Mucosa of descending colon (tissue), 3 donors: ENCODE data around the gene GHR. TPM values are rescaled to one million over a fixed set of nuclear protein-coding genes. Genes with fewer than 3 reads are reported as not detected.
A peak's percentile ranks its signal among the peaks of the same experiment; 100 is the strongest.

Experiments used
- ATAC-seq: fragments of 200-7000 bp; cut with Tn5 transposase; one replicate; pipeline ENCODE4 v1.9.1; 2020; ENCODE audit warnings: mild to moderate bottlenecking, moderate library complexity
- DNase-seq, 3 donors: peaks; one replicate each; pipeline ENCODE4 v3.0.0-alpha.2; 2020
- H3K36me3 ChIP-seq: fragments of 200-600 bp; one replicate; pipeline ENCODE4 v1.8.0; 2021; ENCODE audit warnings: low read depth, mild to moderate bottlenecking
- H3K4me1 ChIP-seq: fragments of 200-600 bp; one replicate; pipeline ENCODE4 v1.8.0; 2021; ENCODE audit warnings: low read depth, mild to moderate bottlenecking
- H3K4me3 ChIP-seq: fragments of 200-600 bp; one replicate; pipeline ENCODE4 v1.8.0; 2021; ENCODE audit warnings: mild to moderate bottlenecking
- H3K9me3 ChIP-seq: fragments of 200-600 bp; one replicate; pipeline ENCODE4 v1.8.0; 2021; ENCODE audit warnings: mild to moderate bottlenecking
- CTCF ChIP-seq: fragments of 200-600 bp; IDR thresholded peaks from one replicate; pipeline ENCODE4 v1.8.0; 2022; ENCODE audit warnings: antibody characterized with exemption, mild to moderate bottlenecking
- intact Hi-C, 2 donors: fragments of 100-400 bp; cut with DNase I in 1 of 2; cut with micrococcal nuclease in 1 of 2; formaldehyde crosslinking; loops; one replicate each; pipeline versions ENCODE4 v1.11.0 to v1.11.1; 2022; cut with DNase I, micrococcal nuclease
- total RNA-seq, 3 donors: library from RNA; stranded (reverse); fragmentation: NEBNext Ultra II Directional in 2 of 3; extraction: Animal tissue kit (Norgen Biotek cat#: 25700) in 2 of 3; gene quantifications; one replicate each; pipeline versions ENCODE4 v1.2.1 to v1.2.4, GENCODE V29; 2021 to 2023
- donor health status: DM: no; HTN: no; CAD: no; lungs with moderate emphysema.
- donor health status: DM: no; HTN: no; CAD: no.
- donor health status: DM: no; HTN: yes; CAD: no.

Gene GHR
- total RNA-seq, 3 donors from 2014 or later, result 8.7 to 10.3 (median 9.8) TPM

DNA sequence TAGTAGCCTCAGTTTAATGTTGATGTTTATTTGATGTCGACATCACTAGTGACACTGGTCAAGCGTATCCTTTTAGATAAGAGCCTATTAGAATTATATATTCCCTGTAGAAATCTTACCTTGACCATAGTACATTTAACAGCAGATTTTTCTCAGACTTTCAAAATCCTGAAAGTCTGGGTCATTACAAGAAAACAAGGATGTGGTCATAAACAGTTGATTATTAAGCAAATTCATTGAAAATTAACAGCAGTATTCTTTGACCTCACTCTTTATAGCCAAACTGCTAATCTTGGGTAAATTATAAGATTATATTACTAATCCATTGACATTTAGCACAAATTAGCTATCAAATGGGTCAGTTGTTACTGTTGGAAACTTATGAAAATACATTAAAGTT lies 83.4 kb downstream of the GHR start:
- H3K36me3 ChIP-seq, result no peaks in the 10 kb centered on the region
- intact Hi-C loops, result no loop called here
- H3K4me1 ChIP-seq, result no peaks in the 10 kb centered on the region
- no peaks in the 10 kb centered on the region for H3K9me3 ChIP-seq
- H3K4me3 ChIP-seq, result no peak overlapping the region
- ATAC-seq (no peak), DNase-seq (no peak)
- no peak for TF ChIP-seq CTCF

- Histone ChIP-seq H3K4me1 (no peaks in the 10 kb centered on the region), H3K4me3 (no peak overlapping the region), H3K36me3 (no peaks in the 10 kb centered on the region), H3K9me3 (no peaks in the 10 kb centered on the region)
- DNase-seq (no peak), ATAC-seq (no peak)
- no peak for TF ChIP-seq CTCF
- intact Hi-C loops, result no loop called here
Measured at GRCh38 chr5:42507451-42508097, 84.3 kb downstream of the GHR start.

DNA sequence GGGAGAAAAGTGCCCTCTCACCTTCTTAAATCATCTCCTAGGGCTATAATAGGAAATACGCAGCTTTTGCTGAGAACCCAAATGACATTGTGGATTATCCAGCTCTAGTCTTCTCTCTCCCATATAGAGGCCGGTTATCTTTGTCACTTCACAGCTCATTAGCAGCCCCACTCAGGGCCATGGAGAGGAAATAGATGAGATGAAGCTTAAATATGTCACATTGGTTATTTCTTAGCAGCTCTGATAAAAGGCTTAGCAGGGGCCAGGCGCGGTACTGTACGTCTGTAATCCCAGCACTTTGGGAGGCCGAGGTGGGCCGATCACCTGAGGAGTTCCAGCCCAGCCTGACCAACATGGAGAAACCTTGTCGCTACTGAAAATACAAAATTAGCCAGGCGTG lies 90.0 kb downstream of the GHR start:
- peaks cover 25% of the 10 kb centered on the region for H3K4me1 ChIP-seq
- ATAC-seq (no peak), DNase-seq (no peak)
- intact Hi-C loops, result no loop called here
- no peaks in the 10 kb centered on the region for H3K9me3 ChIP-seq
- no peaks in the 10 kb centered on the region for H3K36me3 ChIP-seq
- no peak overlapping the region for H3K4me3 ChIP-seq
- TF ChIP-seq CTCF, result no peak

DNA sequence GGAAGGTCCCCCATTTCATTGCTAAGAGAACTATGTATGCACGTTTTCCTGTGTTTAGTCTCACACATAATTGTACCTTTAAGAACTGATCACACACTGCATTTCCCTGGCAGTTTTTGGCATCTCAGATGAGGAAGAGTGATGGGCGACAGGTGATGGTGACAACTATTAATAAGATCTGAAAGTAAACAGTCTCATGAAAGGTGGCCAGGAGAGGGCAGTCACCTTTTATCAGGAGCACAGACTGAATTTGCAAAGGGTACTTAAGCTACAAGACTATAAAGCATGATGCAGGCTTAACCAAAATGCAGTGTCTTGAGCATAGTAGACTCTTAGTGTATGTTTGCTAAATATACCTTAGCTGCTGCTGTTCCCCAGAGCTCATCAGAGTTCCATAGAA lies 91.5 kb downstream of the GHR start:
- no peak for TF ChIP-seq CTCF
- Histone ChIP-seq H3K4me3 (no peak overlapping the region), H3K9me3 (no peaks in the 10 kb centered on the region), H3K36me3 (no peaks in the 10 kb centered on the region), H3K4me1 (peaks cover 28% of the 10 kb centered on the region)
- ATAC-seq (peak; percentile 60), DNase-seq (peak in 1 of 3 donors; percentile 51)
- intact Hi-C loops, result no loop called here

GRCh38 chr5:42515504-42515903 lies 92.3 kb downstream of the GHR start:
- peaks cover 34% of the 10 kb centered on the region for H3K4me1 ChIP-seq
- intact Hi-C loops, result no loop called here
- DNase-seq, result no peak
- no peaks in the 10 kb centered on the region for H3K9me3 ChIP-seq
- peak; percentile 25 for ATAC-seq
- no peak for TF ChIP-seq CTCF
- no peak overlapping the region for H3K4me3 ChIP-seq
- no peaks in the 10 kb centered on the region for H3K36me3 ChIP-seq
